ENCODE measurements around the gene NOX5.

GRCh38 chr15:69064649-69065048 lies 50.2 kb downstream of the NOX5 start:
- TF ChIP-seq POLR2A (IDR thresholded peaks at IDR 0.05) (no peak), CTCF (IDR thresholded peaks at IDR 0.05) (no peak)
